ENCODE results near the gene ABCB11.

DNA sequence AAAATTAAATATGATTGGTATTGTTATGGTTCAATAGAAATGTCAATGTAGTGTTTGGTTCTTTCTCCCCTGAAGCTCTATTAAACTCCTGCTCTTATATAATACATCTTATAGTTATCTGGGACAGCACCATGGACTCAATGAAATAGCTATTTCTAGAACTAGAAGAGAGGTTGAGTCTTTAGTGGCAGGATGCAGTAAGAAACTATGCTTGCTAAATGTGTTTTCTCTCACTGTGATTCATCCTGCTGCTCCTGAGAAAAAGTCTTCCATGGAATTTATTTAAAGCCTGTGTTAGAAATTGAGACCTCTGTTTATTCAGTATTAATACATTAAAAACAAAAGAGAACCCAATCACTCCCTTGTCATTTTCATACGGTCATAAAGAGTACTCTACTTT, 68.5 kb downstream of the ABCB11 start:
- no peak for TF ChIP-seq CTCF (IDR thresholded peaks at IDR 0.05)
- TF ChIP-seq EZH2 (IDR thresholded peaks at IDR 0.05): no peak

Measured in neural progenitor cell (in vitro differentiated cells).